ENCODE measurements around the gene SERPINE3. TPM values are rescaled to one million over a fixed set of nuclear protein-coding genes. Genes with fewer than 3 reads are reported as not detected.

Gene SERPINE3
- total RNA-seq, 1 donor from 2014 or later, result not detected

GRCh38 chr13:51305271-51305967 lies 34.1 kb upstream of the SERPINE3 start:
- no peak for TF ChIP-seq CTCF (conservative IDR thresholded peaks at IDR 0.05; ENCODE audit: low read depth, low read length)
- DNase-seq (ENCODE audit: low read depth), result no peak

GRCh38 chr13:51308781-51309180 lies 30.7 kb upstream of the SERPINE3 start:
- TF ChIP-seq CTCF (conservative IDR thresholded peaks at IDR 0.05; ENCODE audit: low read depth, low read length), result no peak
- no peak overlapping the region for H3K4me3 ChIP-seq (ENCODE audit: low read depth, low read length)
- DNase-seq (ENCODE audit: low read depth), result no peak

More at GRCh38 chr13:51305271-51305967, 34.1 kb upstream of the SERPINE3 start:
- H3K4me3 ChIP-seq (ENCODE audit: low read depth, low read length), result no peak overlapping the region

GRCh38 chr13:51311231-51311630 lies 28.3 kb upstream of the SERPINE3 start:
- no peak overlapping the region for H3K4me3 ChIP-seq (ENCODE audit: low read depth, low read length)
- DNase-seq (ENCODE audit: low read depth), result no peak
- no peak for TF ChIP-seq CTCF (conservative IDR thresholded peaks at IDR 0.05; ENCODE audit: low read depth, low read length)

GRCh38 chr13:51311957-51312520 lies 27.5 kb upstream of the SERPINE3 start:
- DNase-seq (ENCODE audit: low read depth), result no peak
- no peak overlapping the region for H3K4me3 ChIP-seq (ENCODE audit: low read depth, low read length)
- TF ChIP-seq CTCF (conservative IDR thresholded peaks at IDR 0.05; ENCODE audit: low read depth, low read length), result no peak

GRCh38 chr13:51313619-51314018 lies 25.9 kb upstream of the SERPINE3 start:
- DNase-seq (ENCODE audit: low read depth), result no peak
- TF ChIP-seq CTCF (conservative IDR thresholded peaks at IDR 0.05; ENCODE audit: low read depth, low read length), result no peak

GRCh38 chr13:51317262-51317661 lies 22.2 kb upstream of the SERPINE3 start:
- no peak overlapping the region for H3K4me3 ChIP-seq (ENCODE audit: low read depth, low read length)
- DNase-seq (ENCODE audit: low read depth), result no peak
- no peak for TF ChIP-seq CTCF (conservative IDR thresholded peaks at IDR 0.05; ENCODE audit: low read depth, low read length)

More at GRCh38 chr13:51313619-51314018, 25.9 kb upstream of the SERPINE3 start:
- H3K4me3 ChIP-seq (ENCODE audit: low read depth, low read length), result no peak overlapping the region

- no peak for DNase-seq (ENCODE audit: low read depth)
- TF ChIP-seq CTCF (conservative IDR thresholded peaks at IDR 0.05; ENCODE audit: low read depth, low read length), result no peak
- no peak overlapping the region for H3K4me3 ChIP-seq (ENCODE audit: low read depth, low read length)
These were observed 21.5 kb upstream of the SERPINE3 start for GRCh38 chr13:51318015-51318414.
